Measurements from ENCODE around the gene GPR35. TPM values are rescaled to one million over a fixed set of nuclear protein-coding genes. Genes with fewer than 3 reads are reported as not detected.

The GPR35 gene
- total RNA-seq, 2 donors from 2014 or later = 0.55 to 0.71 TPM

GRCh38 chr2:240586919-240587800, 38.1 kb upstream of the GPR35 start:
- H3K9ac ChIP-seq (ENCODE audit: extremely low read depth, low read length, poor library complexity, severe bottlenecking) = peak overlapping the region; percentile 30
- no peaks in the 10 kb centered on the region for H3K27me3 Mint-ChIP-seq (ENCODE audit: insufficient read depth)
- H3K36me3 Mint-ChIP-seq (ENCODE audit: low read depth) = peaks cover 23% of the 10 kb centered on the region
- no peaks in the 10 kb centered on the region for H3K9me3 ChIP-seq (ENCODE audit: control insufficient read depth, low read length)
- no peaks in the 10 kb centered on the region for H3K27me3 ChIP-seq (ENCODE audit: control insufficient read depth, insufficient read depth, low read length, poor library complexity, severe bottlenecking)
- H3K27ac ChIP-seq (ENCODE audit: low read depth, low read length) = no peak overlapping the region
- WGBS, 2 experiments (ENCODE audit: insufficient coverage in 1 of 2, insufficient read length in 1 of 2) = 4 to 11% methylated on average over 20 to 62 of the region's 62 CpGs
- TF ChIP-seq CTCF (conservative IDR thresholded peaks at IDR 0.05) = no peak
- peak overlapping the region; percentile 88 for H3K27ac Mint-ChIP-seq
- peak; percentile 78 for DNase-seq
- peaks cover 29% of the 10 kb centered on the region for H3K36me3 ChIP-seq (ENCODE audit: control insufficient read depth, insufficient read depth, low read length)
- peak overlapping the region; percentile 93 for H3K4me3 ChIP-seq (ENCODE audit: low read length)
- H3K9me3 Mint-ChIP-seq = no peaks in the 10 kb centered on the region
- peak overlapping the region; percentile 93 for H3K4me3 Mint-ChIP-seq
- H3K4me1 ChIP-seq (ENCODE audit: control insufficient read depth, insufficient read depth, low read length) = peaks cover 9% of the 10 kb centered on the region
- peaks cover 23% of the 10 kb centered on the region for H3K4me1 Mint-ChIP-seq

- H3K9me3 Mint-ChIP-seq = no peaks in the 10 kb centered on the region
- DNase-seq = no peak
- no peak for TF ChIP-seq CTCF (conservative IDR thresholded peaks at IDR 0.05)
- WGBS, 2 experiments (ENCODE audit: insufficient coverage in 1 of 2, insufficient read length in 1 of 2) = 91 to 94% methylated on average over 7 to 10 of the region's 10 CpGs
- H3K27ac ChIP-seq (ENCODE audit: low read depth, low read length) = no peak overlapping the region
- H3K27me3 ChIP-seq (ENCODE audit: control insufficient read depth, insufficient read depth, low read length, poor library complexity, severe bottlenecking) = no peaks in the 10 kb centered on the region
- H3K27ac Mint-ChIP-seq = no peak overlapping the region
- peaks cover 27% of the 10 kb centered on the region for H3K36me3 ChIP-seq (ENCODE audit: control insufficient read depth, insufficient read depth, low read length)
- peak overlapping the region; percentile 93 for H3K4me3 ChIP-seq (ENCODE audit: low read length)
- peaks cover 27% of the 10 kb centered on the region for H3K36me3 Mint-ChIP-seq (ENCODE audit: low read depth)
- no peaks in the 10 kb centered on the region for H3K27me3 Mint-ChIP-seq (ENCODE audit: insufficient read depth)
- peaks cover 9% of the 10 kb centered on the region for H3K4me1 ChIP-seq (ENCODE audit: control insufficient read depth, insufficient read depth, low read length)
- peak overlapping the region; percentile 30 for H3K9ac ChIP-seq (ENCODE audit: extremely low read depth, low read length, poor library complexity, severe bottlenecking)
- H3K4me1 Mint-ChIP-seq = peaks cover 23% of the 10 kb centered on the region
- H3K4me3 Mint-ChIP-seq = peak overlapping the region; percentile 93
- no peaks in the 10 kb centered on the region for H3K9me3 ChIP-seq (ENCODE audit: control insufficient read depth, low read length)
Observed at GRCh38 chr2:240588006-240588655, 37.1 kb upstream of the GPR35 start.

- Mint-ChIP-seq H3K9me3 (no peaks in the 10 kb centered on the region), H3K36me3 (ENCODE audit: low read depth) (peaks cover 27% of the 10 kb centered on the region), H3K27me3 (ENCODE audit: insufficient read depth) (no peaks in the 10 kb centered on the region), H3K4me3 (peak overlapping the region; percentile 93), H3K27ac (no peak overlapping the region), H3K4me1 (peaks cover 23% of the 10 kb centered on the region)
- H3K4me1 ChIP-seq (ENCODE audit: control insufficient read depth, insufficient read depth, low read length) = peaks cover 9% of the 10 kb centered on the region
- no peak overlapping the region for H3K9ac ChIP-seq (ENCODE audit: extremely low read depth, low read length, poor library complexity, severe bottlenecking)
- H3K4me3 ChIP-seq (ENCODE audit: low read length) = no peak overlapping the region
- no peaks in the 10 kb centered on the region for H3K27me3 ChIP-seq (ENCODE audit: control insufficient read depth, insufficient read depth, low read length, poor library complexity, severe bottlenecking)
- H3K36me3 ChIP-seq (ENCODE audit: control insufficient read depth, insufficient read depth, low read length) = peaks cover 22% of the 10 kb centered on the region
- no peak for TF ChIP-seq CTCF (conservative IDR thresholded peaks at IDR 0.05)
- H3K27ac ChIP-seq (ENCODE audit: low read depth, low read length) = no peak overlapping the region
- 89 to 100% methylated on average over 2 to 4 of the region's 4 CpGs for WGBS, 2 experiments (ENCODE audit: insufficient coverage in 1 of 2, insufficient read length in 1 of 2)
- no peak for DNase-seq
- no peaks in the 10 kb centered on the region for H3K9me3 ChIP-seq (ENCODE audit: control insufficient read depth, low read length)
Observed at GRCh38 chr2:240588669-240589068, 36.6 kb upstream of the GPR35 start.
